Iris pigment epithelial cell (primary cell): ENCODE data around the gene CPLX4.

ENCODE experiments used
- DNase-seq: peaks from one replicate; pipeline ENCODE4 v3.0.0-alpha.2; 2011; ENCODE audit warnings: low read depth

Gene CPLX4, protein sequence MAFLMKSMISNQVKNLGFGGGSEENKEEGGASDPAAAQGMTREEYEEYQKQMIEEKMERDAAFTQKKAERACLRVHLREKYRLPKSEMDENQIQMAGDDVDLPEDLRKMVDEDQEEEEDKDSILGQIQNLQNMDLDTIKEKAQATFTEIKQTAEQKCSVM

DNA sequence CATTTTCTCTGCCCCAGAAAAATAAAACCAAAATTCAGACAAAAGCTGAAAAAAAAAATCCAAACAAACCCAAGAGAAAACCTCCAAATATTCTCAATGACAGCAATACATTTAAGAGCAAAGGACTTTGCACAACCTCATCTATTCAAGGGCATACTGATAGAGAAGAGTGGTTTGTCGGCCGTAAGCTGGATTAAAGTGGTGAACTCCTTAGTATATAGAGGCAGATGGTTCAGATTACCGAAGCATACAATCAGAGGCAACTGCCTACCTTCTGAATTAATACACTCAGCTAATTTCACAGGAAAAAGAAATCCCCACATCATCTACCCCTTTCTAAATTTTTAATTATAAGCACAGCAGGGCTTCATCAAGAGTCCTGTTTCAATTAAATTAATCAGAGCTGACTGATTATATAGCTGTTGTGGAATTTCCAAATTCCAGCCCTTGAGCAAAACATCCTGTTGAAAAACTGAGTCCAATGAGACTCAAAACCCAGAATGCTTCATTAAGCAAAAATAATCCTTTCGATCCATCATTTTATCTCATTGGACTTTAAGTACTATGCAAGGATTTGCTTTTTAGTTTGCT is at the start of gene CPLX4:
CPLX4 (minus strand) TSS at position 190 of the 591 bp plus-strand sequence; CDS start at position 3, 187 bp downstream.
- DNase-seq: no peak

DNA sequence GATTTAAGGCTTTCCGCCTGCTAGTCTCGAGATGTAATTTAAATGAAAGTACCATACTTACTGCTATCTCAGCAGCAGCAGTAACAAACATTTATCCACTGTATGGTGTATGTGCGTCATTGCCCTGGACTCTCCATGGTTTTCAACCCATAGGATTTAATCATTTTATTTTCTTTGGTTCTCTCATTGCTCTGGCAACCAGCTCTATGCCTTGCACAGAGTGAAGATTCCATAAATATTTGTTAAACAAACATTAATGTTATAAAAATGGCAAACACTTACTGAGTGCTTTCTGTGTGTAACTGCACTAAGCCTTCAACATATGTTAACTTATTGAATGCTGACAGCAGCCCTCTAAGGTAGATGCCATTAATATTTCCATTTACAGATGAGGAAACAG is 41.9 kb upstream of the CPLX4 start:
- no peak for DNase-seq

DNA sequence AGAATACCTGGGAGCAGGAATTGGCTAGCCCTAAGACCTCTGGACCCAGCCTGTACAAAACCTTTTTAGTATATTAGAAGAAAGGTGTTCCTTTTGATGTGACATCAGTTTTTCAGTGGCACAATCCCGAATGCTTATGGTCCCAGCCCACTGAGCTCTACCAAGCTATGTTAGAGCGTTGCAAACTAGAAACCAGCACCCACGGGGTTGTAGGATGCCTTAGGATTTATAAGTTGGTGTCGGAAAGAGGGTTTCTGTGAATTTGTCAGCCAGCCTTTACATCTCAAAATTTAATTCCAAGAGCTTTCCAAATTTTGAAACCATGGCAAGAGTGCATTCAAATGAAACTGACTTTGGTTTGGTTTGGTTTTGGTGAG is 41.1 kb upstream of the CPLX4 start:
- peak; percentile 16 for DNase-seq

DNA sequence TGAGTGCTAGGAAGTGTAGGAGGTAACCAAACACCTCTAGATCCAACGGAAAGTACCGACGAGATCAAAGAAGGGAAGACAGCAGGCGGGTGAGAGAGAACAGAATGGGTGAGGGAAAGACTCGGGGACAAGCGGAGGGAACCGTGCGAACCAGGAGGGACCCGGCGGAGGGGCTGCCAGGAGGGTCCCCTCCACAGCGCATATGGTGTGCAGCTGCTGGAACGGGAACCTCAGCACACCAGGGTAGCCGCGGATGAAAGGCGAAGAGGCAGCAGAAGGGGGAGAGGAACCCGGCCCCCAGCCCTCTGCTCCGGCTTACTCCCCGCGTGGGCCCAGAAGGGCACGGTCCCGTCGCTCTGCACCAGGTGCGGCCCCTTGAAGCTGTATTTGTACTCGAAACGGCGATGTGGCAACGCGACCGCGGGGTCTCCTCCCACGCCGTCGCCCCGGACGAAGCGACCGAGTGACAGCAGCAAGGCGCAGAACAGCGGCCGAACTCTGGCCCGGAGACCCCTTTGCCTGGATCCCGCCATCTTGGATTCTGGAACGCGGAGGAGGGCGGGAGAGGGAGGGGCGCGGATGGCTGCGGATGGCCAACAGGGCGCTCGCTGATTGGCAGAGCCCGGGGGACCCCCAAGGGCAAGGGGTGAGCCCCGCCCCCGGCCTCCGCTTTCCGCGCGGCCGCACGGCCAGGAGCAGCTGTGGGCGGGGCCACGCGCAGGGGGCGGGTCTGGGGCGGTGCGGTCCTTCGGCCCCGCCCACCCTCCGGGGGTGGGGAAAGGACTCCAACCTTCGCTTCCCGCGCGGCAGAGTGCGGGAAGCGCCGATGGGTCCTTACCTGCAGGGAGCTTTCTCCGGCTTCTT is 40.5 kb upstream of the CPLX4 start, which contains the start of gene LMAN1:
LMAN1 (minus strand) TSS at position 554 of the 864 bp plus-strand sequence; CDS start at position 533, 21 bp downstream.
- DNase-seq: peak; percentile 94

DNA sequence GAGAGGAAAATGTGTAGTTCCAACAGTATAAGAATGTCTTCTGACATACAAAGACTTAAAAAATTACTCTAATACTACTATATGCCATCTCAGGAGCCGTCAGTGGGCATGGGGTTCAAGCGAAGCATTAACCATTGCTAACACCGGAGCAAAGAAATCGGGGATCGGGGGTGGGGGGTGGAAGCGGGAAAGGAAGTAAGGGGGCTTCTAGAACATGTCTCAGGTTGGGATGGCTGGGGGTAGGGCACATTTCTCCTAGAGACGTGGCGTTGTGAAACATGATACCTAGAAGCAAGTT is 39.9 kb upstream of the CPLX4 start:
- DNase-seq: peak; percentile 90

DNA sequence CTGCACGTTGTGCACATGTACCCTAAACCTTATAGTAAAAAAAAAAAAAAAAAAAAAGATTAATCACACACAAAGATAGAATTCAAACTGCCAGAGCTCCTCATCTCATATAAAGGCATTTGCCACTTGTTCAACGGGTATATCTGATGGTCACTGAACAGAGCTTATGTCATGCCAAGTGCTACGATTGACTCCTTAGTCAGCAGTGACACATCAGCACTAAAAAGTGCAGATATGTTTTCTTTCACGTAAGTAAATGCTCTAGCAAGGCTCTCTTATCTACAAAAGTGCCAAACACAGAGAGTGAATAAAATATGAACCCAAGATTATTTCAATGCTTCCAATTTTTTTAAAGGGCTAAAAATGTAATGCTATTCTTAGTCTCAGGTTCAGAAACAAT is 39.5 kb upstream of the CPLX4 start:
- DNase-seq: peak; percentile 83

DNA sequence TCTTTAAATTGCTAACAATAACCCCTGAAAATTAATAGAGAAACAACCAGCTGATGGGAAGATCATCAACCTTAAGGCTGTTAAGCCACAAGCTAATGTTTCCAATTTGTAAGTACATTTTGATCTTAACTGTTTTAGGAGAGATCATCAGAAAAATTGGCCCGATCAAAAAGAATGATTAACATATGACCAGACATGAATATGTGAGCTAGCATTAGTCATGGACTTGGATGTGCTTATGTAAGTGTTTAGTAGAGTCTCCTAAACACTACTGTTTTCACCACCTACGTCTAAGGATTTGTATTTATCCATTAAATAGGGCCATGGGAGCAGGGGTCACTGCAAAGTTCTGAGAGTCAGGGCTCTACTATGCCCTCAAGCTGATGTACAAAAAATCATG is 36.3 kb upstream of the CPLX4 start:
- peak; percentile 42 for DNase-seq

DNA sequence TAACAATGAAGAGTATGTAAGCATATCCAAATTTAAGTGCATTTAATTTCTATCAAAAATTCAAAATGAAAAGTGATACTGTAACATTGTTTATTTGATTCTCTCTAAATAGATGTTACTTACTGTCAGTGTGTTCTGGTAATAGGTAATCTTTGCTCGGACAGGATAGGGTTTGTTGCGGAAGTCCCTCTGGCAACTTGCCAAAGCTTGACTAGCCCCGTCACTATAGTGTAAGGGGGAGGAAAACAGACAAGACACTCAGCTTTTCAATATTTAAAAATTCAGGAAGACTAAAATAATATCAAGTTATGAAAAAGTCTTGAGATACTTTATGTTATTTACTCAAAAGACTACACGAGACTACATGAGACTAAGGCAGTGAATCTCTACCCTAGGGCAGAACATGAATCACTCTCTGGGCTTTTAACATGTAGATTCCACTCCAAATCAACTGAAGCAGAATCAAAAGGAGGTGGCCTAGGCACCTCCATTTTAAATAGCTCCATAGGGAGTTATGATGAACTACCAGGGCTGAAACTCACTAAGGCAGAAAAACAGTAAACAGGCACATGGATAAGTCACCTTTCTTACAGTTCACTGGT is 34.7 kb upstream of the CPLX4 start:
- peak; percentile 39 for DNase-seq

DNA sequence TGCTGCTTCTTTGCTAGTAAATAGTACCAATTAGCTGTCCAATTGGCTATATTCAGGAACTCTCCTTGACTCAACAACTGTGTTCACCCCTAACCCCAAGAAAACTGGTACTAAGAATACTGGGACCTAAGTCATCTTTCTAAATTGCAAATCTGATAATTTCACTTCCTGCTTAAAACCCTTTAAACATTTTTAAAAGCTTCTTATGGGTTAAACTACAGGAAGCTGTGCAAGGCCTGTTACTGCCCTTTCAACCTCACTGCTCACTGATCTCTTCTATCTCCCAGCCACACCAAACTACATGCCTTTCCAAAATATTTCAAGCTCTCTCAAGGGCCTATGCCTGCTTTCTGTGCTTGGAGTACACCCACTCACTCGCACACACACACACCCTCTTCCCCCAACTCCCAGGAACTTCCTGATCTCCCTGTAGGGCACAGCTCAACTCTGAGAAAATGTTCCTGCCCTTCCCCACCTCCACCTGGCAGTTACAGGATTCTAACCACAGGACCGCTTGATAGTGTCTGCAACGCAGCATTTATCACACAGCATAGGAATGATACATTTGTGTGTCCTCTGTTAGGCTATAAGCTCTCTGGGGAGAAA is 33.9 kb upstream of the CPLX4 start:
- no peak for DNase-seq

DNA sequence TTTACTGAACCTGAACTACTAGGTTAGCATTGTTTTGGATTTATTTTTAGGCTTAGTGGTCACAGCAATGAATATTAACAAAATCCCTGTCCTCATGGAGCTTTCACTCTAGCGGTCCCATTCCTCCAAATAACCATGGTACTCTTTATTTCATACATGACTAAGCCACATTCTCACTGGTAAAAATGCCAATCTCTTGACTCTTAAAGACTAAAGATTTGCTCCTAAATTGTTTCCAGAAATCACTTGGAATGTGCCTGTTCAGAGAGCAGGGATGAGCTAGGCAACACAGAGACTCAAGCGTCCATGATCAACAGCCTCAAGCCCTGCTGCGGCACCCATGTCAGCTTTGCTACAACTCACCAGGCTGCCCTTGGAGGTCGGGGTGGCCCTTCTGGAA is 27.1 kb upstream of the CPLX4 start:
- no peak for DNase-seq

DNA sequence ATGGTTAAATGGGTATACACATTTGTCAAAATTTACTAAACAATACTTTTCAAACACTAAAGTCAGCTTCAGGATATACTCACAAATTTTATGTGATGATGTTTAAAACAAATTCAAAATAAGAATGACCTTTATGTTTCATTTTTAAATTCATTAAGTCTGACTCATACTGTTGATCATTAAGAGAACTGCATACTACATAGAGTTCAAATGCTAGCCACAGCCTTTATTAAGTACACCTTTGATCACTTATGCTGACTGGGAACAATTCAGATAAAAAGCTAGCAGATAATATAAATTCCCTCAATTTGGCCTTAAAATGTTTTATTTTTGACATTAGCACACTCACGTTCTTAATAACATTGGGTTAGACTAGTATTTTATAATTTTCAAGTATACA is 26.5 kb upstream of the CPLX4 start:
- no peak for DNase-seq

DNA sequence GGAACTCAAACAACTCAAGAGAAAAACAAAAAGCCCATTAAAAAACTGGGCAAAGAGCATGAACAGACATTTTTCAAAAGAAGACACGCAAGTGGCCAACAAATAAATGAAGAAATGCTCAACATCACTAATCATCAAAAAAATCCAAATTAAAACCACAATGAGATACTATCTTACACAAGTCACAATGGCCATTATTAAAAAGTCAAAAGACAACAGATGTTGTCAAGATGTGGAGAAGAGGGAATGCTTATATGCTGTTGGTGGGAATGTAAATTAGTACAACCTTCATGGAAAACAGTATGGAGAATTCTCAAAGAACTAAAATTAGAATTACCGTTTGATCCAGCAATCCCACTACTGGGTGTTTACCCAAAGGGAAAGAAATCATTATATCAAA is 25.5 kb upstream of the CPLX4 start:
- DNase-seq: no peak

DNA sequence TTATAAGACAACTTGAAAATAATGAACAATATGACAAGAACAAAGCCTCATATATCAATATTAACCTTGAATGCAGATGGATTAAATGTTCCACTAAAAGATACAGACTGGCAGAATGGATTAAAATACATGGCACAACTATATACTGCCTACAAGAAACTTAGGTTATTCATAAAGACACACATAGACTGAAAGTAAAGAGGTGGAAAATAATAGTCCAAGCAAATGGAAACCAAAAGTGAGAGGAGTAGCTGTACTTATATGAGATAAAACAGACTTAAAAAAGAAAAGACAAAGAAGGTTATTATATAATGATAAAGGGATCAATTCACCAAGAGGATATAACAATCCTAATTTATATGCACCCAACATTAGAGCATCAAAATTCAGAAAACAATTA is 22.4 kb upstream of the CPLX4 start:
- DNase-seq: no peak

DNA sequence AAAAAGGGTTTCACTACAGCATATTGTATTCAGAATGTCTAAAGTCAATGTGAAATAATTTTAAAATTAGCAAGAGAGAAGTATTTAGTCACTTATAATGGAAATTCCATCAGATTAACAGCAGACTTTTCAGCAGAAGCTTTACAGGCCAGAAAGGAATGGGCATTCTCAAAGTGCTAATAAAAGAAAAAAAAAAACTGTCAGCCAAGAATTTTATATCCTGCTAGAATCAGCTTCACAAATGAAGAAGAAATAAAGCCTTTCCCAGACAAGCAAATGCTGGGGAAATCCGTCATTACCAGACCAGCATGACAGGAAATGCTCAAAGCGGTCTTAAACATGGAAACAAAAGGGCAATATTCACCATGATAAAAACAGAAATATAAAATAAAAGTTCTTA is 21.9 kb upstream of the CPLX4 start:
- DNase-seq: no peak

DNA sequence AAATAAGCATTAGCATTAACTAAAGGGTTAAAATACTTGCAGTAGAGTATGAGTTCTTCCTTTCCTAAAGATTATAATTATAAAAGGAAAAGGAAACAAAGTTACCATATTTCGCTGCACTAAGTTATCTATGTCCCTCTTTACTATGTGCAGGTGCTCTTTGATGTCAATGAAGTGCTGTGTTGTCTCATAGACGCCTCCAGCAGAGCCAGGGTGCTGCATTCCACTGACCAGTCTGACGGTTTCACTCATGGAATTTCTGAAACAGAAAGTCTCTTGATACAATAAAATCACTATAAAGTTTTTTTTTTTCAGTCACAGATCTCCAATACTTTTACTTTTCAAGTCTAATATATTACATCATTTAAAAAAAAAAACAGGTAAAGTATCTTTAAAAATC is 14.5 kb upstream of the CPLX4 start:
- no peak for DNase-seq

DNA sequence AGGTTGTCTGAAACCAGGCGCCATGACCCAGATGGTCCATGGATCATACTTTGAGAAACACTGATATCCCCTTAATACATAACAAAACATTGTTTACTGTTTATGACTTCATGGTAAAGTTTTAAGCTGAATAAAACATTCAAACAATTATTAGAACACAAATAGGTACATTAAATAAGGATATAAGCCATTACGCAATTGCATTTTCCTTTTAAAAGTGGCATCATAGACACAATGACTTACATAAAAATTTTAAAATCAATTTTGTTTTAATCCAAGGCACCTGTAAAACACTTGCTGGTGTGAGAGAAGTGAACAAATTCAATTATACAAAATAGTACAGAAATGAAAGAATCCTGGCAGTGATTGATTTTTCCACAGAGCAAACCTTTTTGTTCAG is 10.2 kb upstream of the CPLX4 start:
- DNase-seq: no peak

DNA sequence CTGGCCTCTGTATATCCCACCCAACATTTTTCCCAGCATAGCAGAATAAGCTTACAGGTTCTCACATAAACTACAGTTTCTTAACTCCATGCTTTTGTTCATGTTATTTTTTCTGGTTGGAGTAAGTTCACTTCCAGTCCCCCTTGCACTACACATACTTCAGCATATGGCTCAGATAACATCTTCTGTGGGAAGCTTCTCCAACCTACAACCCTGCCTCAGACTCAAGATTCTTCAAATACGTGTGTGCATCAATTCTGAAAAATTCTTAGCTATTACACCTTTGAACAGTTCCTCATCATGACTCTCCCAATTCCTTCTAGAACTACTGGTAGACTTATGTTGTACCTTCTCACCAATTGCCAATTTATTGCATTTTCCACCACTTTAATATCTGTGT is 7.5 kb upstream of the CPLX4 start:
- no peak for DNase-seq

DNA sequence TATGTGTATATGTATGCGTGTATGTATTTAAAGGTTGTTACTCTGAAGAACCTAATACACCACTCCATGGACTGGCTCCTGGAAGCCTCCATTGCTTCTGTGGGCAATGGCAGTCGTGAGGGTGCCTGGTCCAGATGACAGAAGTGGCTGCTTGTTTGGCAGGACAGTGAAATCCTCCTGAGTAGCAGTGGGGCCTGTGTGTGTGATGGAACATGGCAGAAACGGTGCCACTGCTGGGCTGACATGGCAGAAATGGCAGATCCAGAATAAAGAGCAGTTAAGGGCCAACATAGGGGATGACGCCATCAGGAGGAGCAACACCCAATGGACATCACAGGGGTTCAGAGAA is 6.1 kb upstream of the CPLX4 start:
- no peak for DNase-seq

DNA sequence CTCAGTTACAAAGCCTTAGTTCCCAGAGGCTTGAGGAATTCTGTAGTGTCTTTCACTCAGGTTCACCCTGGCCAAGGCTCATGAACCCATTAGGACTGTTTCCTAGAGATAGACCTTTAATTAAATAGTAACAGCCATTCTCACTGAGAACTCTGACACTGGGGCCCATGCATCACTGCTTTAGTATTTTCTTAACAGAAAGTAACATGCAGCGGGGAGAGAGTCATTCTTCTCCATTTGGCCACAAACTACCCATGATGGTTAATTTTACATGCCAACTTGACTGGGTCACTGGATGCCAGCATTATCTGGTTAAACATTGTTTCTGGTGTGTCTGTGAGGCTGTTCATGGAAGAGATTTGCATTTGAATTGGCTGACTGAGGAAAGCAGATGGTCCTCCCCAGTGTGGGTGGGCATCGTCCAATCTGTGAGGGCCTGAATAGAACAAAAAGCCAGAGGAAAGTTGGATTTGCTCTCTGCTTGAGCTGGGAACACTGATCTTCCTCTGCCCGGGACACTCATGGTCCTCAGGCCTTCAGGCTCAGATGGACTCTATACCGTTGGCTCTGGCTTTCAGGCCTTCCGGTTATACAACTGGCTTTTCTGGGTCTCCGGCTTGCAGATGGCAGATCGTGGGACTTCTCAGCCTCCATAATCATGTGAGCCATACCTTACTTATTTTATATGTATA is 5.6 kb upstream of the CPLX4 start:
- no peak for DNase-seq

DNA sequence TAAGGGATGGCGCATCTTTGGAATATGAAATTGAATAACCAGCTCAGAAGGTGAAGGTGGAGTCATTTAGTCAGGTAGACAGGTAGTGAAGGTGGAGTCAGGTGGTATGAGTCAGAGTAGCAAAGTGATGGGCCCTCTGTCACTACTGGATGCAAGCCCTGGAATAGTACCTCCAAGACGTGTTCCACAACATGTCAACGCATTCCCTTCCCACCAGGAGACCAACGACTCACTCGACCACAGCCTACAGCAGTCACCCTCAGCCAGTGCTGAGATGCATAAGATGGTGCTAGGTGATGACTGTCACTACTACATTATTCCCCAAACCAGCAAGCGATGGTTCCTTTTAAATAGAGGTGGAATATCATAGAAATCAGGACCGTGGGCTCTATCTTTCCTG is 6.8 kb downstream of the CPLX4 start:
- DNase-seq: peak; percentile 9

DNA sequence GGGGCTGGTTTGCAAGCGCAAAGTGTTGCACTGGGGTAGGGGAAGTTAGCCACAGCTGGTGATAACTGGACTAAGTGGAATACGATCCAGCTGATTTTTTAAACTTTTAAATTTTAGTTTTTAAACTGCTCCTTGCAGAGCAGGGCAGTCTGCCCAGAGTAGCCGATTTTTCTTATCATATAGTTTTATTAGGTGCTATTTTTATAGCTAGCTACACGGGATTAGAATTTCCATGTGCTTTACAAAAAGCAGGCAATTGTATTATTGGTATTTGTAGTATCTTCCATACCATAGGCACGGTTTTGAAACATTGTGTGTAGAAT is 9.6 kb downstream of the CPLX4 start:
- no peak for DNase-seq

DNA sequence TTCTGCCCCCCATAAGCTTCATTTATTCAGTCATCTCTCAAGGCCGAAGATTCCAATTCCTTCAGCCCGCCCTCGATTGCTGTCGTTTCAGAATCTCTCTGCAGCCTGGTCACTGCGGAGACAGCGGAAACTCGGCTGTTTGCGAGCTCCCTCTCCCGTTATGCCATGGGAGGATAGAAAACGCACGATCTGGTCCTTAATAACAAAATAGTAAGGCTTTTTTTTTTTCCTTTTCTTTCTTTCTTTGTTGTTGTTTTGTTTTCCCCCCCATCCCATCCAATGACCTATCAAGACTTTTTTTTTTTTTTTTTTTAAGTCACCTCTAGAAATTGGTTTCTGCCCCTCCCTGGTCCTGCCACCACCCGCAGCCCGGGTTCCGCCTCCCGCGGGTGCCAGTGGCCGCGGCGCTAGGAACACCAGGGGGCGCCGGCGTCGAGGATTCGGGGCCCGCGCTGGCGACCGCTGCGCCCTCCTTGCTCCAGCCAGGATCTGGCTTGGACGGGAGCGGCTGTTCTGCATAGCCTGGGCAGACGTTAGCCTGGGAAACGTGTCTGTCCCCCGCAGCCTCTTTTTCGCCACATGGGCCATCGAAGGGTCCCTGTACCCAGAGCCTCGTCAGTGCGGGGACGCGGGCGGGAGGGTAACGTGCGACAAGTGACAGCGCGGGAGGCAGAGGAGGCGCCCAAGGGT is 10.1 kb downstream of the CPLX4 start:
- peak; percentile 60 for DNase-seq
